ENCODE measurements around the gene CALN1.

CALN1 gene

GRCh38 chr7:72021716-72022115 is 390.4 kb downstream of the CALN1 start:
- TF ChIP-seq CTCF (conservative IDR thresholded peaks at IDR 0.05) (no peak), ZFX (IDR thresholded peaks at IDR 0.05) (no peak)
- H3K27ac ChIP-seq, result no peak overlapping the region

GRCh38 chr7:72020311-72020710 is 391.8 kb downstream of the CALN1 start:
- H3K27ac ChIP-seq, result no peak overlapping the region
- TF ChIP-seq CTCF (conservative IDR thresholded peaks at IDR 0.05), result no peak
- no peak for TF ChIP-seq ZFX (IDR thresholded peaks at IDR 0.05)

GRCh38 chr7:72019436-72019835 is 392.7 kb downstream of the CALN1 start:
- no peak overlapping the region for H3K27ac ChIP-seq
- TF ChIP-seq ZFX (IDR thresholded peaks at IDR 0.05), result no peak
- TF ChIP-seq CTCF (conservative IDR thresholded peaks at IDR 0.05), result no peak

GRCh38 chr7:72017756-72018155 is 394.4 kb downstream of the CALN1 start:
- TF ChIP-seq CTCF (conservative IDR thresholded peaks at IDR 0.05), result no peak
- H3K27ac ChIP-seq, result no peak overlapping the region

- TF ChIP-seq ZFX (IDR thresholded peaks at IDR 0.05) (no peak), CTCF (conservative IDR thresholded peaks at IDR 0.05) (no peak)
- no peak overlapping the region for H3K27ac ChIP-seq
Observed at GRCh38 chr7:72016574-72016973, 395.6 kb downstream of the CALN1 start.

GRCh38 chr7:72015136-72015535 is 397.0 kb downstream of the CALN1 start:
- TF ChIP-seq CTCF (conservative IDR thresholded peaks at IDR 0.05), result no peak
- TF ChIP-seq ZFX (IDR thresholded peaks at IDR 0.05), result no peak
- H3K27ac ChIP-seq, result no peak overlapping the region

GRCh38 chr7:72007018-72007417 is 405.1 kb downstream of the CALN1 start:
- no peak overlapping the region for H3K27ac ChIP-seq
- no peak for TF ChIP-seq ZFX (IDR thresholded peaks at IDR 0.05)
- TF ChIP-seq CTCF (conservative IDR thresholded peaks at IDR 0.05), result no peak
